GM18868 (cell line): ENCODE results near the gene LAMP1.
"Not testable (repeated sequence)": the region's sequence is repeated elsewhere in the genome, so short reads cannot be mapped to it uniquely, and the experiment has no call there.

Source experiments
- ATAC-seq: cut with Tn5 transposase; IDR thresholded peaks from one replicate; pipeline ENCODE4 v1.9.1; 2021; ENCODE audit warnings: mild to moderate bottlenecking, moderate library complexity; ENCODE audit not compliant: unreplicated experiment

Gene LAMP1, protein sequence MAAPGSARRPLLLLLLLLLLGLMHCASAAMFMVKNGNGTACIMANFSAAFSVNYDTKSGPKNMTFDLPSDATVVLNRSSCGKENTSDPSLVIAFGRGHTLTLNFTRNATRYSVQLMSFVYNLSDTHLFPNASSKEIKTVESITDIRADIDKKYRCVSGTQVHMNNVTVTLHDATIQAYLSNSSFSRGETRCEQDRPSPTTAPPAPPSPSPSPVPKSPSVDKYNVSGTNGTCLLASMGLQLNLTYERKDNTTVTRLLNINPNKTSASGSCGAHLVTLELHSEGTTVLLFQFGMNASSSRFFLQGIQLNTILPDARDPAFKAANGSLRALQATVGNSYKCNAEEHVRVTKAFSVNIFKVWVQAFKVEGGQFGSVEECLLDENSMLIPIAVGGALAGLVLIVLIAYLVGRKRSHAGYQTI

DNA sequence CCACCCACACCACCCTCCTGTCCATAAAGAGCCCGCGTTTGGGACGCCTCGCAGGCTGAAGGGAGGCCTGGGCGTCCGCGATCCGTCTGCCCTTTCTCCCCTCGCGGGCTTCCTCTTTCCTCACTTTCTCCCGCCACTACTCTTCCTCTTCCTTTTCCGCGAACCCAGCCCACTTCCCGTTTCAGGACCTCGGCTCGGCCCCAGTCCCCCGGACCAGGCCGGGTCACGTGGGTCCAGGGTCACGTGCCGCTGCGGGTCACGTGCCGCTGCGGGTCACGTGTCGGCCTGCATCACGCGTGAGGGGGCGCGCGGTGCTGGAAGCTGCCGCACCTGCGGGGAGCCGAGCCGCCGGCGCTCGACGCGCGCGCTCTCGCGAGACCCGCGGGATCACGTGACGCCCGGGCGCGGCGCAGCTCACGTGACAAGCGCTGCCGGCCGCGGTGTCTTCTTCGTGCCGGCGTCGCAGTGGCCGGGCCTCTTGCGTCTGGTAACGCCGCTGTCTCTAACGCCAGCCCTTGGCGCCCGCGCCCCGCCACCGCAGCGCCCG is at the start of gene LAMP1:
Gene LAMP1, plus strand, starts transcription at position 417 of the 547 bp plus-strand sequence. CDS start 196 bp downstream, outside the sequence.
- ATAC-seq: peak; percentile 72

DNA sequence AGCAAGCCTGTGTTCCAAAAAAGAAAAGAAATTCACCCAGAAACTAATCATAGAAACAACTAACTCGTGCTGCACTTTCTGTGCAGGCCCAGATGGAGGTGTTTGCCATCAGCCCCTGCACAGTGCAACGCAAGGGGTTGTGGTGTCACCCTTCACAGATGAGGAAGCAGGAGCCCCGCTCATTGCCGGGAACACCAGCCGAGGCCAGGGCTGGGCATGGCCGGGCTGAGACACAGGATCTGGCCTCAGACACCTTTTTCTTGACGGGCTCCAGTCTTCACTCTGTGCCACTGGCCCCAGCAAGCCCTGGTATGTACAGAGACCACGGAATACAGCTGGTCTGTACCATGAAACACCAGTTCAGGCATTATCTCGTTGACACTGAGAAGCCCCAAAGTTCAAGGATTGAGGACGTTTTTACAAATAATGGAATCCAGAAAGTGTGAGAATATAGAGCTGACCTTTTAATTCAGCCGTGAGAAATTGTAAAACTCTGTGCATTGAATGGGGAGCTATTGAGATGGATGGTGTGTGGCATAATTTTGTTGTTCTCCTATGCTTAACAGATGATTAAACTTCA is 44.4 kb upstream of the LAMP1 start:
- no peak for ATAC-seq

DNA sequence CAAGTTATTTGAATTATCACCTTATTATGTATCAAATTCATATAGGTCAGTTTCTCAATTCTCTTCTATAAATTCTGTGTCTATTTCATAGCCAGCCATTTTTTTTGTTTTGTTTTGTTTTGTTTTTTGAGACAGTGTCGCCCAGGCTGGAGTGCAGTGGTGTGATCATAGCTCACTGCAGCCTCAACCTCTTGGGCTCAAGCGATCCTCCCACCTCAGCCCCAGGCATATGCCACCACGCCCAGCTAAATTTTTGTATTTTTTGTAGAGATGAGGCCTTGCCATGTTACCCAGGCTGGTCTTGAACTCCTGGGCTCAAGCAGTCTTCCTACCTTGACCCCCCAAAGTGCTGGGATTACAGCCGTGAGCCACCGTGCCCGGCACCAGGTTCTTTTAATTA is 39.1 kb upstream of the LAMP1 start:
- ATAC-seq: not testable (repeated sequence)

DNA sequence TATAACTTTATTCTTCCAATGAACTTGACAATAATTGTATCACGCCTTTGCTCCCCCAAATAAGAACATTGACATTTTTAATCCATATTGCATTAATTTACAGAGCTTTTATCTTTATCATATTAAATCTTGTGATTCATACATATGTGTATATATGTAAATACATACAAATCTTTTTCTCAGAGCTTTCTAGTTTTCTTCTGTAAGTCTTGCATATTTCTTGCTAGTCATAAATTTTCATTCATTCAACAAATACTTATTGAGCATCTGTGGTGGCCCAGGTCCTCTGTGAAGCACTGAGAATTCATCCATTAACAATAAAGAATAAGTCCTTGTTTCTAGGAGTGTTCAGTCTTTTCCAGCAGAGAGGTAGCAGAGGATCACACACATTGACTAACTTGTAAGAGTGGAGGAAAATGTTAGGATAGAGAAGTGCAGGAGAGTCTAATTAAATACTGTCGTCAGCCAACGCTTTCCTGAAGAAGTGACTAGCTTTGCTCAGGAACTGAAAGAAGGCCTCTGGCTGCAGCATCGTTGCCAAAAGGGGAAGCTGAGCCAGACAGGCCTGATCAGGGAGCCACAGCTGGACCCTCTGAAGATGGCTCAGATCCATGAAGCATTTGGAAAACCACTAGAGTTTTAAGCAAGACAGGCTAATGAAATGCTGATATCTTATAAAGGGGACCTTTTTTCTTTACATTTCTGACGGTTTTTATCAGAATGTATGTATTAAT is 38.6 kb upstream of the LAMP1 start:
- no peak for ATAC-seq

DNA sequence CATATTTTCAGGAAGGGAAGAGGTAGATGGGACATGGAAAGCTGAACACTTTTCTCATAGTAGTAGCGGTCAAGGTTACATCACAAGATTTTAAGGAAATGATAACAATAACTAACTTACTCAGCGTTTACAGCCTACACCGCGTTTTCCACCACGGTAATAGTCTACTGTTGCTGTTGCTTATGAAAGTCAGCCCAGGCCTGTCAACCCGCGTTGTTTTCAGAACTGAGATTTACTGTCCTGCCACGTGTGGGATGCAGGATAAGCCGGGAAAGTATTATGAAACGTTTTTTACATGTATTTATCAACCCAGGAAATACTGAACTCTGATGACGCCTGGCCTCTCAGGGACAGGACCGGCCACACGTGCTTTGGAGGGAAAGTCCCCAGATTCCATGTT is 36.0 kb upstream of the LAMP1 start:
- no peak for ATAC-seq

GRCh38 chr13:113263016-113263415 is 34.0 kb upstream of the LAMP1 start:
- ATAC-seq: not testable (repeated sequence)

- no peak for ATAC-seq
Observed at GRCh38 chr13:113267642-113268405, 29.2 kb upstream of the LAMP1 start.

GRCh38 chr13:113272031-113272430 is 25.0 kb upstream of the LAMP1 start:
- no peak for ATAC-seq

GRCh38 chr13:113272701-113273181 is 24.3 kb upstream of the LAMP1 start:
- ATAC-seq: no peak

DNA sequence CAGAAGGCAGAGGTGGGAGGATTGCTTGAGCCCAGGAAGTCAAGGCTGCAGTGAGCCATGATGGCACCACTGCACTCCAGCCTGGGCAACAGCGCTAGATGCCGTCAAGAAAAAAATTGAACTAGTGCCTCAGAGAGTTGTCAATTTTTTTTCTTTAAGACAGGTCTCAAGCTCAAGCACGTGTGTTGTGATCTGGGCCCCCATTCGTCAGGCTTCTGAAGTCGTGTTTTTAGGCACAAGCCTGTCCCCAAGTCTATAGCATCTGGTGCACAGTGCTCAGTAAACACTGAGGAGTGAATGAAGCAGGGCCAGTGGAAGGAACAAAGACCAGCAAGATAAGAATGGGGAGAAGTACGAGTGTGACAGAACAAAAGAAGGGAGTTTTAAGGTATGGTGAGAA is 23.7 kb upstream of the LAMP1 start:
- no peak for ATAC-seq

DNA sequence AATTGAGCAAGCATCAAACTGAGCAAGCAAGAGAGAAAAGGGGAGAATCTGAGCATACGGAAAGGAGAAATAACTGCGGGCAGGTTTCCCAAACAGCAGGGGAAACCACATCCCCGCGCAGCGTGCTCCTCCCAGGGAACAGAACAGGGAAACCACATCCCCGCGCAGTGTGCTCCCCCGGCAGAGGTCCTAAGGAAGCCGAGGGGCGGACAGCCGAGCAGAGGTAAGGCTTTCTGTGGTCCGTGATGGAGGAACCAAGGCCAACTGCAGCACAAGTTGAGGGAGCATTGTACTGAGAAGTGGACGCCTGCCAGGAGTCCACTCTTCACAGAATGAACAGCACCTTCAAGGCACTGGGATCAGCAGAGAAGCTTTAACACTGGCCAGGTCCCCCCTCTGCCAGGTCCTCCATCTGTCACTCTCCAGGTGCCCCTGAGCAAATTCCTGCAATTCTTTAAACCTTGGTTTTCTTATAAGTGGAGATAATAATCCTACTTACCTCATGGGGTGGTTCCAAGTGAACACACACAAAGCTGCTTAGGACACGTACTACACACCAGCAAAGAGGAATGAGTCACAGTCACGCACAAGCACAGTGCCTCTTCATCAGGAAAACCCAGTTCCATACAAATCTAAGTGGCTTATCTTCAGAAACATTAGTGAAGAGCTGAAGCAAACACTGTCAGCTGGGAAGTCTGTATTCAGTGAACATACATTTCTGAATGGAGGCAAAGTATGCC is 23.0 kb upstream of the LAMP1 start:
- no peak for ATAC-seq

DNA sequence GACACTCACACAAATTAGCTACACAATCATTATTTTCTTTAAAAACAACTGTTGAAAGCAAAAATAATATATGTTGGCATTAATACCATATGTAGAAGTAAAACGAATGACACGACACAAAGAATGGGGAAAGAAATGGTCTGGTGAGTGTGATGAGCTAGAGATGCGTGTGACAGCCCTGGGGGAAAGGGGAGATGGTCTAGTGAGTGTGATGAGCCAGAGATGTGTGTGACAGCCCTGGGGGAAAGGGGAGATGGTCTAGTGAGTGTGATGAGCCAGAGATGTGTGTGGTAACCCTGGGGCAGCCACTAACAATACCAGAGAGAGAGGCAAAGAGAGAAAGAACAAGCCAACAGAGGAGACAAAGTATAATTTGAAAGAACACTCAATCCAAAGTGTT is 22.3 kb upstream of the LAMP1 start:
- ATAC-seq: no peak

DNA sequence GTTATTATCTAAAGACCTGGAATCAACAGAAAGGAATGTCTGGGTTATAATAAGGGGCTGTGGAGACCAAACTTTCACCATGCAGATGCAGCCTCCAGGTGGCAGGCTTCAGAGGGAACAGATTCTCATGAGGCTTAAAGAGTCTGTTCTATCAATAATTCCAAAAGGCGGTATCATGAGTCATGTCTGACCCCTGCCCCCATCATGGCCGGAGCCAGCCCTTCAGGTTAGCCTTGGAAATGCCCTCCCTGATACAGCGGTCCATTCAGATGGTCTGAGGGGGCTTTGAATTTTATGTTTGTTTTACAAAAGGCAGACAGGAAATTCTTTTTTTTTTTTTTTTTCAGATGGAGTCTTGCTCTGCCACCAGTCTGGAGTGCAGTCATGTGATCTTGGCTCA is 21.7 kb upstream of the LAMP1 start:
- ATAC-seq: peak; percentile 50

DNA sequence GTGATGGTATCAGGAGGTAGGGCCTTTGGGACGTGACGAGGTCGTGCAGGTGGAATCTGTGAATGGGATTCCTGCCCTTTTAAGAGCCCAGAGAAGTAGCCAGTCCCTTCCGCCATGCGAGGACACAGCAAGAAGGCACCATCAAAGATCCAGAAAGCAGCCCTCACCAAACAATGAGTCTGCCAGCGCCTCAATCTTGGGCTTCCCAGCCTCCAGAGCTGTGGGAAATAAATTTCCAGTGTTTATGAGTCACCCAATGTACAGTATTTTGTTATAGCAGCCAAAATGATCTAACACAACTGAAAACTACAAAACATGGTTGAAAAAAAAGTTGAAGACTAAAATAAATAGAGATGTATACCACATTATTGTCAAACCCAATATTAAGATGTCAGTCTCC is 16.9 kb upstream of the LAMP1 start:
- ATAC-seq: no peak

DNA sequence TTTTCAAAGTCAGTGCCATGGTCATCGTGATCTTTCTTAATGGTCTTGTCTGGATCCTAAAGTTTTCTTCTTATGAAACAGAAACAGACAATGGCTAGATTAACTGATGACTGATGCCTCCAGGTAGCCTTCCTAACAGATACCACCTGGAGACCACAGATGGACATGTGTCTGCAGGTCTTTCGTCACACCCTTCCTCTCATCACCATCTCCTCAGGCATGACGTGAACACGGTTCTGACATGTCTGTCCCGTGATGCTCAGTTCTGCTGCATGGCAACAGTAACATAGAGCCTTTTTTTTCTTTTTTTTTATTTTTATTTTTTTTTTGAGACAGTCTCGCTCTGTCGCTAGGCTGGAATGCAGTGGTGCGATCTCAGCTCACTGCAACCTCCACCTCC is 13.1 kb upstream of the LAMP1 start:
- ATAC-seq: no peak

DNA sequence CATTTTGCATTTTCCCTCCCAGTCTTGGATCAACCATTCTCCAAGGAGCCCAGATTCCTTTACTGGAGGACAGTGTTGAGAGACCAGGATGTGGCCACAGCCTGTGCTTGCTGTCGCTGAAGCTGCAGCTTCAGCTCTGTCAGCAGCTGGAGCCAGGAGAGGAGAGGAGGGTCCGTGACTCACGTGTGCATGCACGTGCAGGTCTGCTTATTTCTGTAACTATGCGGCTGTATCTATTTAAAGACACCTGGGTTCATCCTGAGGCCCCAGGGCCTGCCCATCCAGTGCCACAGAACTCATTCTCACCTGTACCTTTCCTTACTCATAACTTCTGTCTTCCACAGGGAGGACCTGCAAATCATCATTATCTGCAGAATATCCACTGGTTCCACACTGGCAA is 8.2 kb upstream of the LAMP1 start:
- ATAC-seq: no peak

- no peak for ATAC-seq
Observed at GRCh38 chr13:113291129-113291528, 5.9 kb upstream of the LAMP1 start.

- ATAC-seq: no peak
Observed at GRCh38 chr13:113292021-113292862, 4.8 kb upstream of the LAMP1 start.

DNA sequence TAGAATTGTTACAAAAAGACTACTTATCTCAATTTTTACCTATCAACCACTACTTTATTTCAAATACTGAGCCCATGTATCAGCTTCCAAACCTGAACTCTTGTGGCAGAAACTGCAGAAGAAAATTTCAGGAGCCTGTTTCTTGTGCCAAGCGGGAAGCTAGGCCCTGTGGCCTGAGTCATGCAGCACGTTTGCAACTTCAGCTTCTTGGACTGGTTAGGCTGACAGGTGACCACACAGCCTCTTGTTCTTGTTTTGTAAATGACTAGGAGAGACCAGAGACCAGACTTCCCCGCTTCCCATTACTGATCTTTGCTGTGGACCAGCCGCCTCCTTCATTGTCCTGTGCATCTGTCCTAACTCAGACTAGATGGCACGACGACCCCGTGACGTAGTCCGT is 3.4 kb upstream of the LAMP1 start:
- ATAC-seq: no peak
